GM23338 (cell line): ENCODE measurements around the gene WARS2. TPM values are rescaled to one million over a fixed set of nuclear protein-coding genes. Genes with fewer than 3 reads are reported as not detected.

Source experiments
- ATAC-seq: fragments of 200-7000 bp; cut with Tn5 transposase; 3 replicates; pipeline ENCODE4 v1.9.1; 2020
- DNase-seq: peaks from one replicate; pipeline ENCODE4 v3.0.0-alpha.2; 2015; ENCODE audit warnings: low spot score
- H2AFZ ChIP-seq: fragments of 200-600 bp; sonication (generic); 2 replicates; pipeline ENCODE4 v1.8.0; 2016; ENCODE audit warnings: antibody characterized with exemption, mild to moderate bottlenecking, moderate library complexity
- H3F3A ChIP-seq: fragments of 200-600 bp; sonication (generic); replicated peaks from 2 replicates; pipeline ENCODE4 v1.8.0; 2017; ENCODE audit warnings: antibody characterized with exemption, mixed run types, low read depth
- H3K27ac ChIP-seq: fragments of 200-600 bp; sonication (generic); 2 replicates; pipeline ENCODE4 v1.6.1; 2016; ENCODE audit warnings: low read depth
- H3K27me3 ChIP-seq: fragments of 200-600 bp; sonication (generic); 2 replicates; pipeline ENCODE4 v1.8.0; 2016; ENCODE audit warnings: mild to moderate bottlenecking, mixed run types, moderate library complexity; ENCODE audit not compliant: insufficient read depth
- H3K36me3 ChIP-seq: fragments of 200-600 bp; sonication (generic); 2 replicates; pipeline ENCODE4 v1.8.0; 2016; ENCODE audit warnings: mild to moderate bottlenecking; ENCODE audit not compliant: insufficient read depth
- H3K4me1 ChIP-seq: fragments of 200-600 bp; sonication (generic); 2 replicates; pipeline ENCODE4 v1.8.0; 2016; ENCODE audit warnings: mild to moderate bottlenecking, moderate library complexity; ENCODE audit not compliant: insufficient read depth
- H3K4me2 ChIP-seq: fragments of 200-600 bp; sonication (generic); 2 replicates; pipeline ENCODE4 v1.7.1; 2017; ENCODE audit warnings: mixed run types
- H3K4me3 ChIP-seq: fragments of 200-600 bp; sonication (generic); 2 replicates; pipeline ENCODE4 v1.6.1; 2016; ENCODE audit warnings: mixed run types
- H3K79me2 ChIP-seq: fragments of 200-600 bp; sonication (generic); replicated peaks from 2 replicates; pipeline ENCODE4 v1.8.0; 2017; ENCODE audit warnings: mild to moderate bottlenecking; ENCODE audit not compliant: insufficient read depth
- H3K9me2 ChIP-seq: fragments of 200-600 bp; sonication (generic); 2 replicates; pipeline ENCODE4 v1.8.0; 2017; ENCODE audit not compliant: insufficient read depth
- H4K20me1 ChIP-seq: fragments of 200-600 bp; sonication (generic); replicated peaks from 2 replicates; pipeline ENCODE4 v1.8.0; 2017; ENCODE audit warnings: mild to moderate bottlenecking; ENCODE audit not compliant: insufficient read depth
- H3K27ac Mint-ChIP-seq: 2 replicates; pipeline ENCODE4 v1.8.0; 2020; ENCODE audit warnings: inconsistent platforms, mild to moderate bottlenecking, moderate library complexity, mixed read lengths
- H3K27me3 Mint-ChIP-seq: 3 replicates; pipeline ENCODE4 v1.8.0; 2022; ENCODE audit warnings: low read depth, mild to moderate bottlenecking, moderate library complexity, mixed read lengths, inconsistent platforms; ENCODE audit not compliant: insufficient read depth, poor library complexity
- H3K36me3 Mint-ChIP-seq: 3 replicates; pipeline ENCODE4 v1.8.0; 2021; ENCODE audit warnings: low read depth, mild to moderate bottlenecking, inconsistent platforms, moderate library complexity, mixed read lengths
- H3K4me1 Mint-ChIP-seq: 3 replicates; pipeline ENCODE4 v1.8.0; 2020; ENCODE audit warnings: mild to moderate bottlenecking, inconsistent platforms, mixed read lengths
- H3K4me3 Mint-ChIP-seq: 3 replicates; pipeline ENCODE4 v1.8.0; 2021; ENCODE audit warnings: moderate library complexity, mild to moderate bottlenecking, inconsistent platforms, mixed read lengths
- H3K9me3 Mint-ChIP-seq: 3 replicates; pipeline ENCODE4 v1.8.0; 2020; ENCODE audit warnings: moderate library complexity, mild to moderate bottlenecking, inconsistent platforms, mixed read lengths
- CREB1 ChIP-seq: fragments of 250-450 bp; sonication (Bioruptor Pico); IDR thresholded peaks from 2 replicates; pipeline ENCODE4 v1.5.0; 2020; ENCODE audit warnings: low read depth, mild to moderate bottlenecking, moderate library complexity
- CTCF ChIP-seq, 2 experiments: fragments of 200-600 bp in 1 of 2; sonication (generic) in 1 of 2; conservative IDR thresholded peaks; 2 replicates each; pipeline versions ENCODE4 v1.5.1 to v1.6.1; 2016 to 2017; ENCODE audit warnings: antibody characterized with exemption in 2 of 2, low read depth in 2 of 2, mild to moderate bottlenecking in 2 of 2, moderate library complexity in 1 of 2
- ETS1 ChIP-seq: IDR thresholded peaks from 2 replicates; pipeline ENCODE4 v1.6.1; 2016; ENCODE audit warnings: antibody characterized with exemption
- EZH2 ChIP-seq: fragments of 200-600 bp; sonication (generic); IDR thresholded peaks from one replicate; pipeline ENCODE4 v1.8.0; 2017; ENCODE audit warnings: antibody characterized with exemption, mild to moderate bottlenecking, low read depth; ENCODE audit not compliant: unreplicated experiment
- EZH2phosphoT487 ChIP-seq: fragments of 200-600 bp; sonication (generic); IDR thresholded peaks from one replicate; pipeline ENCODE4 v1.8.1; 2018; ENCODE audit warnings: antibody characterized with exemption; ENCODE audit not compliant: unreplicated experiment
- JUNB ChIP-seq: IDR thresholded peaks from one replicate; pipeline ENCODE4 v1.6.1; 2016; ENCODE audit warnings: antibody characterized with exemption; ENCODE audit not compliant: unreplicated experiment
- NANOG ChIP-seq: IDR thresholded peaks from 2 replicates; pipeline ENCODE4 v1.6.1; 2016; ENCODE audit warnings: antibody characterized with exemption, borderline replicate concordance
- POLR2AphosphoS5 ChIP-seq: IDR thresholded peaks from 2 replicates; pipeline ENCODE4 v1.6.1; 2016; ENCODE audit warnings: antibody characterized with exemption, low read depth
- REST ChIP-seq: IDR thresholded peaks from one replicate; pipeline ENCODE4 v1.6.1; 2018; ENCODE audit warnings: antibody characterized with exemption; ENCODE audit not compliant: unreplicated experiment
- STAT1 ChIP-seq: IDR thresholded peaks from one replicate; pipeline ENCODE4 v1.6.1; 2016; ENCODE audit warnings: antibody characterized with exemption; ENCODE audit not compliant: unreplicated experiment
- ZNF114 ChIP-seq: fragments of 250-450 bp; sonication (Bioruptor Pico); IDR thresholded peaks from 2 replicates; pipeline ENCODE4 v1.5.0; 2020; ENCODE audit warnings: mild to moderate bottlenecking, moderate library complexity
- ZNF331 ChIP-seq: fragments of 250-450 bp; sonication (Bioruptor Pico); IDR thresholded peaks from 2 replicates; pipeline ENCODE4 v1.5.0; 2020; ENCODE audit warnings: low read depth, mild to moderate bottlenecking, moderate library complexity
- ZNF462 ChIP-seq: fragments of 250-450 bp; sonication (Bioruptor Pico); IDR thresholded peaks from 2 replicates; pipeline ENCODE4 v1.5.0; 2020; ENCODE audit warnings: mild to moderate bottlenecking, moderate library complexity
- polyA plus RNA-seq: library from polyadenylated mRNA; unstranded; fragments of >200 nt; fragmentation: Nextera tagmentation; extraction: Ambion mirVana; gene quantifications from 2 replicates; pipeline ENCODE4 v1.2.1, GENCODE V29; 2016
- total RNA-seq: library from RNA; depleted of rRNA; stranded (reverse); fragments of >200 nt; shearing (Covaris generic); gene quantifications from 2 replicates; pipeline ENCODE4 v1.2.3, GENCODE V29; 2014

Gene WARS2
- total and polyA plus RNA-seq, 2 experiments from 2014 or later = 6.4 to 12.6 TPM

GRCh38 chr1:119084798-119085197 is 55.7 kb downstream of the WARS2 start:
- H3K4me1 ChIP-seq = peaks cover 12% of the 10 kb centered on the region
- peaks cover 23% of the 10 kb centered on the region for H3K4me1 Mint-ChIP-seq
- no peaks in the 10 kb centered on the region; the same call in 2 of the 3 replicates for H3K9me3 Mint-ChIP-seq
- H3K79me2 ChIP-seq = no peaks in the 10 kb centered on the region
- DNase-seq (no peak), ATAC-seq (no peak)
- H3K27ac Mint-ChIP-seq = no peak overlapping the region
- peaks cover 5% of the 10 kb centered on the region for H3K27me3 Mint-ChIP-seq
- no peak overlapping the region for H3K27ac ChIP-seq
- H3K36me3 Mint-ChIP-seq = no peaks in the 10 kb centered on the region
- no peak overlapping the region for H3K4me3 Mint-ChIP-seq
- no peaks in the 10 kb centered on the region for H4K20me1 ChIP-seq
- H3F3A ChIP-seq = no peaks in the 10 kb centered on the region
- no peaks in the 10 kb centered on the region for H3K27me3 ChIP-seq
- no peak overlapping the region for H3K4me2 ChIP-seq
- H3K36me3 ChIP-seq = no peaks in the 10 kb centered on the region
- no peaks in the 10 kb centered on the region; the same call in 1 of the 2 replicates for H3K9me2 ChIP-seq
- no peak for TF ChIP-seq ETS1
- TF ChIP-seq ZNF114 (CRISPR knock-in tag) = no peak
- TF ChIP-seq CREB1 (CRISPR knock-in tag) = no peak
- no peak for TF ChIP-seq POLR2AphosphoS5
- TF ChIP-seq NANOG = no peak
- no peak for TF ChIP-seq EZH2
- TF ChIP-seq CTCF (conservative IDR thresholded peaks at IDR 0.05; ENCODE audit: low read depth in 2 of 2) = no peak
- no peak for TF ChIP-seq STAT1
- TF ChIP-seq JUNB = no peak
- TF ChIP-seq ZNF331 (CRISPR knock-in tag) = no peak
- TF ChIP-seq ZNF462 = no peak
- no peak for TF ChIP-seq EZH2phosphoT487
- TF ChIP-seq REST = no peak
- no peak overlapping the region for H3K4me3 ChIP-seq
- no peak overlapping the region for H2AFZ ChIP-seq
